RWPE2 (cell line): ENCODE results near the gene KLRC2.
"Not testable (repeated sequence)": the region's sequence is repeated elsewhere in the genome, so short reads cannot be mapped to it uniquely, and the experiment has no call there.

Experiments
- ATAC-seq: fragments of 200-7000 bp; cut with Tn5 transposase; 3 replicates; pipeline ENCODE4 v1.9.1; 2021; ENCODE audit warnings: low read depth
- DNase-seq: peaks from one replicate; pipeline ENCODE4 v3.0.0-alpha.2; 2020; ENCODE audit warnings: low spot score
- H3K27ac ChIP-seq: fragments of 450-650 bp; 2 replicates; pipeline ENCODE4 v1.5.1; 2017; ENCODE audit warnings: mild to moderate bottlenecking; ENCODE audit not compliant: poor library complexity, severe bottlenecking
- H3K27me3 ChIP-seq: fragments of 250-450 bp; sonication (Bioruptor Pico); 2 replicates; pipeline ENCODE4 v1.5.1; 2021; ENCODE audit warnings: mild to moderate bottlenecking, moderate library complexity; ENCODE audit not compliant: insufficient read depth, poor library complexity, severe bottlenecking
- H3K36me3 ChIP-seq: fragments of 250-450 bp; sonication (Bioruptor Pico); 2 replicates; pipeline ENCODE4 v1.5.1; 2020; ENCODE audit warnings: low read depth, mild to moderate bottlenecking, moderate library complexity
- H3K4me1 ChIP-seq: fragments of 250-450 bp; sonication (Bioruptor Pico); 2 replicates; pipeline ENCODE4 v1.5.1; 2021; ENCODE audit warnings: mild to moderate bottlenecking, moderate library complexity; ENCODE audit not compliant: insufficient read depth, poor library complexity, severe bottlenecking
- H3K4me3 ChIP-seq: fragments of 250-450 bp; sonication (Bioruptor Pico); 2 replicates; pipeline ENCODE4 v1.5.1; 2021; ENCODE audit warnings: mild to moderate bottlenecking, moderate library complexity; ENCODE audit not compliant: severe bottlenecking
- H3K9me3 ChIP-seq: fragments of 250-450 bp; sonication (Bioruptor Pico); 2 replicates; pipeline ENCODE4 v1.5.1; 2021; ENCODE audit warnings: mild to moderate bottlenecking, moderate library complexity; ENCODE audit not compliant: severe bottlenecking
- TF ChIP-seq, protein P1 (sequence below): fragments of 450-650 bp; IDR thresholded peaks from one replicate; pipeline ENCODE4 v1.5.1; 2017; ENCODE audit warnings: mild to moderate bottlenecking, moderate library complexity; ENCODE audit not compliant: poor library complexity, severe bottlenecking

Gene KLRC2

DNA sequence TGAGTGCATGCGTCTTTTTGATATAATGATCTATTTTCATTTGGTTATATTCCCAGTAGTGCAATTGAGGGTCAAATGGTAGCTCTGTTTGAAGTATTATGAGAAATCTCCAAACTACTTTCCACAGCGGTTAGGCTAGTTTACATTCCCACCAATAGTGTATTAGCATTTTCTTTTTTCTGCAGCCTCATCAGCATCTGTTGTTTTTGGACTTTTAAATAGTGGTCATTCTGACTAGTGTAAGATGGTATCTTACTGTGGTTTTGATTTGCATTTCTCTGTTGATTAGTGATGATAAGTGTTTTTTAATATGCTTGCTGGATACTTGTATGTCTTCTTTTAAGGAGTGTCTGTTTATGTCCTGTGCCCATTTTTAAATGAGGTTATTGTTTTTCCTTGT, 21.0 kb upstream of the KLRC2 start:
- H3K36me3 ChIP-seq, result no peaks in the 10 kb centered on the region
- ATAC-seq (no peak), DNase-seq (no peak)
- no peak overlapping the region for H3K4me3 ChIP-seq
- no peak overlapping the region for H3K27ac ChIP-seq
- H3K27me3 ChIP-seq, result no peaks in the 10 kb centered on the region
- H3K9me3 ChIP-seq, result no peaks in the 10 kb centered on the region
- no peaks in the 10 kb centered on the region for H3K4me1 ChIP-seq
- TF ChIP-seq, protein P1, sequence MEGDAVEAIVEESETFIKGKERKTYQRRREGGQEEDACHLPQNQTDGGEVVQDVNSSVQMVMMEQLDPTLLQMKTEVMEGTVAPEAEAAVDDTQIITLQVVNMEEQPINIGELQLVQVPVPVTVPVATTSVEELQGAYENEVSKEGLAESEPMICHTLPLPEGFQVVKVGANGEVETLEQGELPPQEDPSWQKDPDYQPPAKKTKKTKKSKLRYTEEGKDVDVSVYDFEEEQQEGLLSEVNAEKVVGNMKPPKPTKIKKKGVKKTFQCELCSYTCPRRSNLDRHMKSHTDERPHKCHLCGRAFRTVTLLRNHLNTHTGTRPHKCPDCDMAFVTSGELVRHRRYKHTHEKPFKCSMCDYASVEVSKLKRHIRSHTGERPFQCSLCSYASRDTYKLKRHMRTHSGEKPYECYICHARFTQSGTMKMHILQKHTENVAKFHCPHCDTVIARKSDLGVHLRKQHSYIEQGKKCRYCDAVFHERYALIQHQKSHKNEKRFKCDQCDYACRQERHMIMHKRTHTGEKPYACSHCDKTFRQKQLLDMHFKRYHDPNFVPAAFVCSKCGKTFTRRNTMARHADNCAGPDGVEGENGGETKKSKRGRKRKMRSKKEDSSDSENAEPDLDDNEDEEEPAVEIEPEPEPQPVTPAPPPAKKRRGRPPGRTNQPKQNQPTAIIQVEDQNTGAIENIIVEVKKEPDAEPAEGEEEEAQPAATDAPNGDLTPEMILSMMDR, result no peak

DNA sequence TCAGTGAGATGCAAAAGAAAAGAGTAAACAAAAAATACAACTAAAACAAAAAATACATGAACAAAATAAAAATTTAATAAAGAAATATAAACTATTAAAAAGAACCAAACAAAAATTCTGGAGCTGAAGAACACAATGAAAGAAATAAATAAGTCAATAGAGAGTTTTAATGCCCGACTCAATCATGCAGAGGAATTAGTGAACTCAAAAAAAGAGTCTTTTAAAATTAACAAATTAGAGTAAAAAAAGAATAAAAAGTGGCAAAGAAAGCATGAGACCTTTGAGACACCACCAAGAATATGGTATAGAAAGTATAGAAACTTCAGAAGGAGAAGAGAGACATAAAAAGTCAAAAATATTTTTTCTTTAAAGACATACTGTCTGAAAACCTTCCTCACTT, 20.0 kb upstream of the KLRC2 start:
- TF ChIP-seq, protein P1, result no peak
- ATAC-seq, result no peak
- H3K9me3 ChIP-seq, result no peaks in the 10 kb centered on the region
- H3K27me3 ChIP-seq, result no peaks in the 10 kb centered on the region
- no peak overlapping the region for H3K4me3 ChIP-seq
- no peak overlapping the region for H3K27ac ChIP-seq
- DNase-seq, result no peak
- no peaks in the 10 kb centered on the region for H3K4me1 ChIP-seq
- H3K36me3 ChIP-seq, result no peaks in the 10 kb centered on the region

DNA sequence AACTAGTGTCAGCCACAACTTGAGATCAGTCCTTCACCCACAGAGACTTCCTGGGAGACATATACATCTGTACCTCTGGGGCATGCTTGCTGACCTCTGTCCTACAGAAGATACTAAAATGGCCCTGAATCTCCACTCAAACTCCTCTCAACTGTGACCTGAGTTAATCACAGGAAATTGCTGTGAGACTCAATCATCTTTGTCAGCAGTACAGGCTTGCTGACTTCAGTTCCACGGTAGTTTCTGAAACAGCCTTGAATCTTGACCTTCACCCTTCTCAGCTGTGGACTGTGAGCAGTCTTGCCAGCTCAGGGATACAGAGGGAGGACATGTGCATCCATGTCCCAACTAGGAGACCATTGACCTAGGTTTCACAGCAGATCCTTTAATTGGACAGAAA, 18.7 kb upstream of the KLRC2 start:
- no peaks in the 10 kb centered on the region for H3K4me1 ChIP-seq
- no peaks in the 10 kb centered on the region for H3K9me3 ChIP-seq
- no peak overlapping the region for H3K4me3 ChIP-seq
- no peak overlapping the region for H3K27ac ChIP-seq
- ATAC-seq (no peak), DNase-seq (no peak)
- no peaks in the 10 kb centered on the region for H3K36me3 ChIP-seq
- no peaks in the 10 kb centered on the region for H3K27me3 ChIP-seq
- TF ChIP-seq, protein P1, result no peak

DNA sequence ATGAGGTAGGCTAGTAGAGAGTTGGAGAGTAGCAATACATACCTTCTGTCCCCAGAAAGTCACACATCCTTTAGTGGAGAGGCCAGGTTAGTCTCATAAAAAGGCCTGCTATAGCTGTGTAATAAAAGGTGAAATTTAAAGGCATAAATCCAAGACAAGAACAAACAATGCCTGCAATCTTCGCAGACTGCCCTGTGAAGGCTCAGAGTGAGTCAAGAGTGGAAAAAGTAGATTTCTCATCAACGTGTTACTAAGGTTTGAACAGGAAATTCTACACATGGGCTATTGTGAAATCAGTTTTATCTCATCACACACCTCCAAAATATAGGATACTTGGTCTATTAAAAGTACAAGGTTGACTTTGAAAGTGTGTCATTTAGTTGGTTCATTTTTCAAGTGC, 17.3 kb upstream of the KLRC2 start, which contains the start of gene KLRC1:
Gene KLRC1, minus strand, starts transcription at position 222 of the 400 bp plus-strand sequence. CDS start 2,221 bp downstream, outside the sequence.
- no peak within 1 kb of the TSS for H3K27ac ChIP-seq
- TF ChIP-seq, protein P1, result no peak
- H3K4me3 ChIP-seq, result no peak within 1 kb of the TSS
- no peaks in the 10 kb centered on the region for H3K9me3 ChIP-seq
- H3K4me1 ChIP-seq, result no peaks in the 10 kb centered on the region
- H3K36me3 ChIP-seq, result no peaks in the 10 kb centered on the region
- DNase-seq, result no peak
- H3K27me3 ChIP-seq, result no peaks in the 10 kb centered on the region
- peak; percentile 68 for ATAC-seq

DNA sequence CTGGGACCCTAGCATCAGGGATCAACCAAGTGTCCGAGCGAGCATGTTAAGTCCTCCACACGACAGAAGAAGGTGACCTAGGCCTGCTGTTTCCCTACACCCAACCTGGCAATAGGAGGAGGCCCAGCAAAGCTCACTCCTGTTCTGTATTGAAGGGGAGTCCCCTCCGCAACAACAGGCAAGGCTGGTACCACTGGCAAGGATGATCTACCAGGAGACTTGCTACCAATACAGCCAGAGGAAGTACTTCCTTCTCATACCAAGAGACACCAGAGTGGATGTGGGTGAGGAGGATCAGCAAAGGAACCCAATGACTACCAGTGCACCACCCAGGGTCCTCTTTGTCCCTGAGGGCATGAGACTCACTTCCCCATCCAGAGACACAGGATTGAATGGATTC, 12.4 kb upstream of the KLRC2 start:
- no peak for DNase-seq
- Histone ChIP-seq H3K9me3 (no peaks in the 10 kb centered on the region), H3K4me3 (no peak overlapping the region), H3K4me1 (no peaks in the 10 kb centered on the region), H3K36me3 (no peaks in the 10 kb centered on the region), H3K27me3 (no peaks in the 10 kb centered on the region), H3K27ac (no peak overlapping the region)
- no peak for ATAC-seq
- TF ChIP-seq, protein P1, result no peak

DNA sequence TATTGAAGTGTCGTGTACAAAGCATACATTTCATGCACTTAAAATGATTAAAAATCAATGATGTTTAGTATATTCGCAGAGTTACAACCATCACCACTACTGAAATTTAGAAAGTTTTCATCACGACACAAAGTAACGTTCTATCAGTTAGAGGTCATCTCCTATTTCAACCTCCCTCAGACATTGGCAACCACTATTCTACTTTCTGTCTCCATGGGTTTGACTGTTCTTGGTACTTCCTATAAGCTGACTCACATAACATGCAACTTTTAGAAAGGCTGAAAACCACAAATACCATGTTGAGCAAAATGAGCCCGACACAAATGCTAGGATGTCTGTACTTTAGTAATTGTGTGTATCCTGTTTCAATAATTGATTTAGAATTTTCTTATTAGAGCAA, 10.2 kb upstream of the KLRC2 start:
- not testable (repeated sequence) for H3K36me3 ChIP-seq, H3K27me3 ChIP-seq, H3K4me1 ChIP-seq, ATAC-seq, H3K27ac ChIP-seq, H3K9me3 ChIP-seq, H3K4me3 ChIP-seq, DNase-seq

DNA sequence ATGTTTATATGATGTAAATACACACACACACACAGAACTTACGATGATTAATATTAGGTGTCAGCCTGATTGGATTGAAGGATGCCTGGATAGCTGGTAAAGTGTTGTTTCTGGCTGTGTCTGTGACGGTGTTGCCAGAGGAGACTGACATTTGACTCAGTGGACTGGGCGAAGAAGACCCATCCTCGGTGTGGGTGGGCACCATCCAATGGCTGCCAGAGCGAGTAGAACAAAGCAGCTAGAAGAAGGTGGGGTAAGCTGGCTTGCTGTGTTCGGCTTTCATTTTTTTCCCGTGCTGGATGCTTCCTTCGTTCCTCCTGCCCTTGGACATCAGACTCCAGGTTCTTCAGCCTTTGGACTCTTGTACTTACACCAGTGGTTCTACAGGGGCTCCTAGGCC, 5.3 kb upstream of the KLRC2 start:
- H3K4me1 ChIP-seq, H3K27me3 ChIP-seq, ATAC-seq, H3K36me3 ChIP-seq, DNase-seq, H3K9me3 ChIP-seq, H3K27ac ChIP-seq, H3K4me3 ChIP-seq: not testable (repeated sequence)
